Measurements from ENCODE around the gene FBXO33.
"Not testable (repeated sequence)": the region's sequence is repeated elsewhere in the genome, so short reads cannot be mapped to it uniquely, and the experiment has no call there.

The FBXO33 gene

GRCh38 chr14:39372656-39373055 is 59.6 kb downstream of the FBXO33 start:
- DNase-seq (ENCODE audit: low spot score): no peak

DNA sequence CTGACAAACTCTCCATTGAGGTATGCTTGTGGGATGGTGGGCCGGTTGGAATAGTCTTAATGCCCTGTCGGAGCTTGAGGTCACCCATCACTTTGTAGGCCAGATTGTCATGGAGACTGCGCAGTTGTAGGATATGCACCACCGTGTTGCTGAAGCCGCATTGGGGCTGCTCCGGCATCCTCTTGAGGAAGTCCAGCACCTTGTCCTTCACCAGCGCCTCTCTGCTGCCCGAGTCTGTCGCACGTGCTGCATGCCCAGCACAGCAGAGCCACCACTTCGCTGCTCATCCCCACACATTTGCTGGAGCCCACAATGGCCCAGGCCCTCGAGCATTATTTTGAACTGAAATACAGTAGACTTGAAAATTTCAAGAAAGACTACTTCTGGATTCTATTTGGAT is 61.8 kb downstream of the FBXO33 start:
- DNase-seq (ENCODE audit: low spot score): no peak

GRCh38 chr14:39369029-39369428 is 63.2 kb downstream of the FBXO33 start:
- peak; percentile 14 for DNase-seq (ENCODE audit: low spot score)

DNA sequence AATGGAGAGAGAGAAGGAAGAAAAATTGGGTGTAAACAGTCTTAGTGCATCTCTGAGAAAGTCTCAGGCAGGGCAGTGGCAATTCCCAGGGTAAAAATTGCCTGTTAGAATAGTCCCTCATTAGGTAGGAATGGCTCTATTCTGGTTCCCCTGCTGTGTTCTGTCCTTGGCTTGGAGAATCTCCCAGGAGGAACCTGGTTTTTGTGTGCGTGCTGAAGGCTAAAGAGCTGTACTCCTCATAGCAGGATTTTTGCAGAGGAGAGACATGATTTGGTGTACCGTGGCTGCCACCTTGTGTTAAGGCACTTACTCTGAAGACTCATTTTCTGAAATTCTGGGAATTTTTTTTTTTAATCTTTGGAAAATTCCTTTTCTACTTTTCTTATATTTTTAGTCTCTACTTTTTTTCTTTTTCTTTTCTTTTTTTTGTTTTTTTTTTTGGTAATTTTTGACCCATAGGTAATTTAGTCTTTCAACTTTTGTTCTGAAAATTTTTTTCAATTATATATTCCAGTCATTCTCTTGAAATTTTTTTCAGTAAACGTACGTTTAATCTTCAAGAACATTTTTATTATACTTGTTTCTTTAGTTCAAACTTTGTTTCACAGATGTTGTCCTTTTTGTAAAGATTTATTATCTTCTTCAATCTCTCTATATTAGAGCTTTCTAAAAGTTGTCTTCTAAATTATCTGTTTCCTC is 63.8 kb downstream of the FBXO33 start:
- DNase-seq (ENCODE audit: low spot score): peak; percentile 63

DNA sequence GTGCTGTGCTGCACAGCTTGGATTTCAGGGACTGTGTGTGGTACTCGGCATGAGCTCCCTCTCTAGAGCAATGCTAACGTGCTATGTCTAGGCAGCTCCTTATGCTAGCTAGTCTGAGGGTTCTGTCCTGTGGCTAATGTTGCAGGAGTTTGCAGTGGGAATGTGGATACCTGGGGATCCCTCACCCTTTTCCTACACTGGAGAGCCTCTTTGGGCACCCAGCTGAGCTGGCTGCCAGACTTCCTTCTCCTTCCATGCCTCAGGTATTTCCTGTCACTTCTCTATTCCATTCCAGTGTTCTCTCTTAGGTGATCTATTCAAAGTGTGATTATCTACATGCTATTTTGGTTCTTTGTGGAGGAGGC is 64.9 kb downstream of the FBXO33 start:
- peak; percentile 20 for DNase-seq (ENCODE audit: low spot score)

- DNase-seq (ENCODE audit: low spot score): no peak
Measured at GRCh38 chr14:39366460-39367386, 65.5 kb downstream of the FBXO33 start.

GRCh38 chr14:39365354-39365753 is 66.9 kb downstream of the FBXO33 start:
- no peak for DNase-seq (ENCODE audit: low spot score)

DNA sequence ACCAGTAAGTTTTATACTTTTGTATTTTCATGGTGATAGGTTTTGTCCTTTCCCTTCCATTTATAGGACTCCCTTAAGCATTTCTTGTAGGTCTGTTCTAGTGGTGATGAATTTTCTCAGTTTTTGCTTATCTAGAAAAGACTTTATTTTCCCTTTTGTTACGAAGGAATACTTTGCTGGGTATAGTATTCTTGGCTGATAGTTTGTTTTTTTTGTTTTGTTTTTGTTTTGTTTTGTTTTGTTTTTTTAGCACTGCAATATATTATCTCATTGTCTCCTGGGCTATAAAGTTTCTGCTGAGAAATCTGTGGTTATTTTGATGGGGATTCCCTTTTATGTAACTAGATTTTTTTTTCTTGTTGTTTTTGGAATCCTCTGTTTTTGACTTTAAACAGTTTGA is 67.7 kb downstream of the FBXO33 start:
- DNase-seq (ENCODE audit: low spot score): no peak

DNA sequence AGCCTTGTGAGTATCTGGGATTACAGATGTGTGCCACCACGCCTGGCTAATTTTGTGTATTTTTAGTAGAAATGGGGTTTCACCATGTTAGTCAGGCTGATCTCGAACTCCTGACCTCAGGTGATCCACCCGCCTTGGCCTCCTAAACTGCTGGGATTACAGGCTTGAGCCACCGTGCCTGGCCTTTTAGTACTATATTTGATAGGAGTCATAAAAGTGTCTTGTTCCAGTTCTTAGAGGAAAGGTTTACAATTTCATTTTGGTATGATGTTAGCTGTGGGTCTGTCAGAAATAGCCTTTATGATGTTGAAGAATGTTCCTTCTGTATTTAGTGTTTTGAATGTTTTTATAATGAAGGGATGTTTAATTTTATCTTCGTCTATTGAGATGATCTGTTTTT is 70.7 kb downstream of the FBXO33 start:
- not testable (repeated sequence) for DNase-seq (ENCODE audit: low spot score)

DNA sequence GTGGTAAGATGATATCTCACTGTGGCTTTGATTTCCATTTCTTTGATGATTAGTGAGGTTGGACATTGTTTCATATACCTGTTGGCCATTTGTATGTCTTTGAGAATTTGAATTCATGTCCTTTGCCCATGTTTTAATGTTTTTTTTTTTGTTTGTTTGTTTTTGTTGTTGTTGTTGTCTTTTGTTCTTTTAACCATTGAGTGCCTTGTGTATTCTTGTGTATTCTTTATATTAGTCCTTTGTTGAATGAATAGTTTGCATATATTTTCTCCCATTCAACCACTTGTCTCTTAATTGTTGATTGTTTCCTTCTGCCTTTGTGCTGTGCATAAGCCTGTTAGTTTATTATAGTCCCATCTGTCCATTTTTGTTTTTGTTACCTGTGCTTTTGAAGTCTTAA is 71.9 kb downstream of the FBXO33 start:
- no peak for DNase-seq (ENCODE audit: low spot score)

GRCh38 chr14:39359069-39359468 is 73.2 kb downstream of the FBXO33 start:
- DNase-seq (ENCODE audit: low spot score): not testable (repeated sequence)

DNA sequence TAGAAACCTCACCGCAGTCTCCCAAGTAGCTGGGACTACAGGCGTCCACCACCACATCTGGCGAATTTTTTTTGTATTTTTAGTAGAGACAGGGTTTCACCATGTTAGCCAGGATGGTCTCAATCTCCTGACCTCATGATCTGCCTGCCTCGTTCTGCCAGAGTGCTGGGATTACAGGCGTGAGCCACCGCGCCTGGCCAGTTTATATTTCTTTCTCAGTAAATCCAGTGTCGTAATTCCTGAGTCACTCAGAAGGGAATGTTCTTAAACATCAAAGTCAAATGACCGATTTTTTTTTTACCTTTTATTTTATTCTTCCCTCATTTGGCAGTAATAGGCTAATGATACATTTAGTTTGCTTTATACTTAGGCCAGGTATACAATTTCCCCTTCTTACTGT is 80.5 kb downstream of the FBXO33 start:
- DNase-seq (ENCODE audit: low spot score): no peak

GRCh38 chr14:39350866-39351265 is 81.4 kb downstream of the FBXO33 start:
- no peak for DNase-seq (ENCODE audit: low spot score)
